HepG2 (cell line): ENCODE data around the gene PCNP. TPM values are rescaled to one million over a fixed set of nuclear protein-coding genes. Genes with fewer than 3 reads are reported as not detected.
A peak's percentile ranks its signal among the peaks of the same experiment; 100 is the strongest.

Source experiments
- ZNF160 ChIP-seq: sonication (generic); formaldehyde crosslinking; IDR thresholded peaks from 2 replicates; pipeline ENCODE4 v1.8.0; 2022; ENCODE audit warnings: mild to moderate bottlenecking, inconsistent platforms, missing genetic modification reagents
- ZZZ3 ChIP-seq: sonication (generic); formaldehyde crosslinking; IDR thresholded peaks from 2 replicates; pipeline ENCODE4 v1.4.0; 2020; ENCODE audit warnings: missing genetic modification reagents, mild to moderate bottlenecking, borderline replicate concordance
- polyA plus RNA-seq, 8 experiments: library from polyadenylated mRNA; depleted of rRNA in 3 of 8; stranded (reverse) in 7 of 8; unstranded in 1 of 8; fragments of >200 nt; fragmentation: Illumina TruSeq in 4 of 8; extraction: Trizol in 4 of 8; gene quantifications; 2 replicates each; pipeline versions ENCODE4 v1.2.1 to v1.2.3, GENCODE V29; 2011 to 2016; ENCODE audit warnings: low read depth in 4 of 8, missing spikeins in 1 of 8, mixed read lengths in 1 of 8; ENCODE audit not compliant: insufficient read depth in 1 of 8
- total RNA-seq, 5 experiments: library from RNA; depleted of rRNA; stranded (reverse); fragments of >200 nt; fragmentation: Illumina TruSeq; extraction: Trizol; gene quantifications; 2 replicates each; pipeline ENCODE4 v1.2.3, GENCODE V29; 2016; ENCODE audit warnings: low read depth in 1 of 5
- TF ChIP-seq, protein P1 (sequence below): IDR thresholded peaks from 2 replicates; pipeline ENCODE4 v1.6.1; 2016; ENCODE audit warnings: mild to moderate bottlenecking, missing biosample characterization, missing genetic modification reagents
- TF ChIP-seq, protein P2 (sequence below): sonication (generic); formaldehyde crosslinking; IDR thresholded peaks from 2 replicates; pipeline ENCODE4 v1.4.0; 2020; ENCODE audit warnings: missing genetic modification reagents

Gene PCNP
- total and polyA plus RNA-seq, 2 of the 13 experiments (the other 11 are each of a cell fraction or from before 2014, with no cell fraction given): 44.1 to 78.2 TPM

DNA sequence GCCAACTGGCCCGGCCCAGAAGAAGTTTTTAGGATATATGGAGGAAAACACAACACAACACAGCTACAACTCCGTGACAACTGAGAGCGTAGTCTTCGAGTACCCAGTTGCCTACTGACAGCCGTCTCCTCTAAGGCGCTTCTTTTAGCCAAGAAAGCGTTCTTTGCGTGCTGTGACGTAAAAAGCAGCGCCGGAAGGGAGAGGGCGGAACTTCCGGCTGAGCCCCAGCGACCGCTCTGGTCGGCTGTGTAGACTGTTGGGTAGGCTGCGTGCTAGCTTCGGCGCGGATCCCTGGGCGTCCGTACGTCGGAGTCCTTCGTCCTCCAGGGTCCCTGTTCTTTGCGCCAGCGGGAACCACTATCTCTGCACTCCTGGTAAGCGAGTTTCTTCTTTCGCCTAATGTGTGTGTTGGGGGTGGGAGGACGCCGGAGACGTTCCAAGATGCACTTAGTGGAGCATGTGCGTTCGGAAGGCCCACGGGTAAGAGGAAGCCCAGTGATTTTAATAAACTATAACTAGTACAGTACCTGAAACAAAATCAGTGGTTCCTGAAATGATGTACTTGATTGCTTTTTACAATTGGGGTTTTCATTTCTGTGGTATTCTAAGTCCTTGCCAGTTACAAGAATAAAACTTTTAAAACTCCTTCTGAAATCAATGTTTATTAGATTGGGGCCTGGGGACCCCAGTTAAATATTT is 12.2 kb upstream of the PCNP start, which contains the start of gene TRMT10C (continued):
- TF ChIP-seq, protein P1, sequence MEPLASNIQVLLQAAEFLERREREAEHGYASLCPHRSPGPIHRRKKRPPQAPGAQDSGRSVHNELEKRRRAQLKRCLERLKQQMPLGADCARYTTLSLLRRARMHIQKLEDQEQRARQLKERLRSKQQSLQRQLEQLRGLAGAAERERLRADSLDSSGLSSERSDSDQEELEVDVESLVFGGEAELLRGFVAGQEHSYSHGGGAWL (CRISPR knock-in tag): no peak; the same call in 1 of the 2 replicates
- TF ChIP-seq ZZZ3: peak; percentile 76; the same call in 1 of the 2 replicates
- no peak; the same call in 1 of the 2 replicates for TF ChIP-seq ZNF160 (CRISPR knock-in tag)
- TF ChIP-seq, protein P2, sequence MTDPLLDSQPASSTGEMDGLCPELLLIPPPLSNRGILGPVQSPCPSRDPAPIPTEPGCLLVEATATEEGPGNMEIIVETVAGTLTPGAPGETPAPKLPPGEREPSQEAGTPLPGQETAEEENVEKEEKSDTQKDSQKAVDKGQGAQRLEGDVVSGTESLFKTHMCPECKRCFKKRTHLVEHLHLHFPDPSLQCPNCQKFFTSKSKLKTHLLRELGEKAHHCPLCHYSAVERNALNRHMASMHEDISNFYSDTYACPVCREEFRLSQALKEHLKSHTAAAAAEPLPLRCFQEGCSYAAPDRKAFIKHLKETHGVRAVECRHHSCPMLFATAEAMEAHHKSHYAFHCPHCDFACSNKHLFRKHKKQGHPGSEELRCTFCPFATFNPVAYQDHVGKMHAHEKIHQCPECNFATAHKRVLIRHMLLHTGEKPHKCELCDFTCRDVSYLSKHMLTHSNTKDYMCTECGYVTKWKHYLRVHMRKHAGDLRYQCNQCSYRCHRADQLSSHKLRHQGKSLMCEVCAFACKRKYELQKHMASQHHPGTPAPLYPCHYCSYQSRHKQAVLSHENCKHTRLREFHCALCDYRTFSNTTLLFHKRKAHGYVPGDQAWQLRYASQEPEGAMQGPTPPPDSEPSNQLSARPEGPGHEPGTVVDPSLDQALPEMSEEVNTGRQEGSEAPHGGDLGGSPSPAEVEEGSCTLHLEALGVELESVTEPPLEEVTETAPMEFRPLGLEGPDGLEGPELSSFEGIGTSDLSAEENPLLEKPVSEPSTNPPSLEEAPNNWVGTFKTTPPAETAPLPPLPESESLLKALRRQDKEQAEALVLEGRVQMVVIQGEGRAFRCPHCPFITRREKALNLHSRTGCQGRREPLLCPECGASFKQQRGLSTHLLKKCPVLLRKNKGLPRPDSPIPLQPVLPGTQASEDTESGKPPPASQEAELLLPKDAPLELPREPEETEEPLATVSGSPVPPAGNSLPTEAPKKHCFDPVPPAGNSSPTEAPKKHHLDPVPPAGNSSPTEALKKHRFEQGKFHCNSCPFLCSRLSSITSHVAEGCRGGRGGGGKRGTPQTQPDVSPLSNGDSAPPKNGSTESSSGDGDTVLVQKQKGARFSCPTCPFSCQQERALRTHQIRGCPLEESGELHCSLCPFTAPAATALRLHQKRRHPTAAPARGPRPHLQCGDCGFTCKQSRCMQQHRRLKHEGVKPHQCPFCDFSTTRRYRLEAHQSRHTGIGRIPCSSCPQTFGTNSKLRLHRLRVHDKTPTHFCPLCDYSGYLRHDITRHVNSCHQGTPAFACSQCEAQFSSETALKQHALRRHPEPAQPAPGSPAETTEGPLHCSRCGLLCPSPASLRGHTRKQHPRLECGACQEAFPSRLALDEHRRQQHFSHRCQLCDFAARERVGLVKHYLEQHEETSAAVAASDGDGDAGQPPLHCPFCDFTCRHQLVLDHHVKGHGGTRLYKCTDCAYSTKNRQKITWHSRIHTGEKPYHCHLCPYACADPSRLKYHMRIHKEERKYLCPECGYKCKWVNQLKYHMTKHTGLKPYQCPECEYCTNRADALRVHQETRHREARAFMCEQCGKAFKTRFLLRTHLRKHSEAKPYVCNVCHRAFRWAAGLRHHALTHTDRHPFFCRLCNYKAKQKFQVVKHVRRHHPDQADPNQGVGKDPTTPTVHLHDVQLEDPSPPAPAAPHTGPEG (CRISPR knock-in tag): no peak; the same call in 1 of the 2 replicates
